GM23248 (cell line): ENCODE results near the gene FAT3. TPM values are rescaled to one million over a fixed set of nuclear protein-coding genes. Genes with fewer than 3 reads are reported as not detected.

Experiments used
- DNase-seq: peaks from one replicate; pipeline ENCODE4 v3.0.0-alpha.2; 2015
- H2AFZ ChIP-seq: fragments of 200-600 bp; sonication (generic); 2 replicates; pipeline ENCODE4 v1.6.1; 2016; ENCODE audit warnings: antibody characterized with exemption
- H3F3A ChIP-seq: fragments of 200-600 bp; sonication (generic); 2 replicates; pipeline ENCODE4 v1.6.1; 2016; ENCODE audit warnings: mild to moderate bottlenecking, antibody characterized with exemption, mixed run types; ENCODE audit not compliant: insufficient read depth
- H3K27ac ChIP-seq: fragments of 200-600 bp; sonication (generic); 2 replicates; pipeline ENCODE4 v1.5.1; 2016; ENCODE audit warnings: mild to moderate bottlenecking
- H3K27me3 ChIP-seq: fragments of 200-600 bp; sonication (generic); replicated peaks from 2 replicates; pipeline ENCODE4 v1.6.1; 2016; ENCODE audit warnings: mild to moderate bottlenecking; ENCODE audit not compliant: insufficient read depth
- H3K36me3 ChIP-seq: fragments of 200-600 bp; sonication (generic); 2 replicates; pipeline ENCODE4 v1.6.1; 2016; ENCODE audit warnings: low read depth, mild to moderate bottlenecking
- H3K4me1 ChIP-seq: fragments of 200-600 bp; sonication (generic); 2 replicates; pipeline ENCODE4 v1.6.1; 2016; ENCODE audit warnings: mild to moderate bottlenecking; ENCODE audit not compliant: insufficient read depth
- H3K4me2 ChIP-seq: fragments of 200-600 bp; sonication (generic); one replicate; pipeline ENCODE4 v1.6.1; 2016; ENCODE audit warnings: mild to moderate bottlenecking; ENCODE audit not compliant: unreplicated experiment
- H3K4me3 ChIP-seq: fragments of 200-600 bp; sonication (generic); 2 replicates; pipeline ENCODE4 v1.5.1; 2016; ENCODE audit warnings: mild to moderate bottlenecking
- H3K79me2 ChIP-seq: fragments of 200-600 bp; sonication (generic); 2 replicates; pipeline ENCODE4 v1.6.1; 2016; ENCODE audit warnings: mild to moderate bottlenecking; ENCODE audit not compliant: insufficient read depth
- H3K9ac ChIP-seq: fragments of 200-600 bp; sonication (generic); 2 replicates; pipeline ENCODE4 v1.6.1; 2016; ENCODE audit warnings: mild to moderate bottlenecking
- H3K9me2 ChIP-seq: fragments of 200-600 bp; sonication (generic); 2 replicates; pipeline ENCODE4 v1.6.1; 2016; ENCODE audit warnings: mixed run types, mild to moderate bottlenecking, moderate library complexity; ENCODE audit not compliant: insufficient read depth
- H3K9me3 ChIP-seq: fragments of 200-600 bp; sonication (generic); one replicate; pipeline ENCODE4 v1.6.1; 2017; ENCODE audit warnings: low read depth
- H4K20me1 ChIP-seq: fragments of 200-600 bp; sonication (generic); 2 replicates; pipeline ENCODE4 v1.6.0; 2016; ENCODE audit not compliant: insufficient read depth
- EZH2 ChIP-seq: fragments of 200-600 bp; sonication (generic); IDR thresholded peaks from 2 replicates; pipeline ENCODE4 v1.6.1; 2018; ENCODE audit warnings: antibody characterized with exemption, mild to moderate bottlenecking; ENCODE audit not compliant: insufficient read depth, poor library complexity, severe bottlenecking
- EZH2phosphoT487 ChIP-seq: fragments of 200-600 bp; sonication (generic); IDR thresholded peaks from 2 replicates; pipeline ENCODE4 v1.6.1; 2018; ENCODE audit warnings: antibody characterized with exemption, moderate library complexity, mild to moderate bottlenecking, low read depth; ENCODE audit not compliant: insufficient read depth
- WGBS, 2 experiments: methylation state at CpG; one replicate each; pipeline ENCODE4 v1.1.6; 2015 to 2017; ENCODE audit warnings: low lambda C conversion rate in 2 of 2, low coverage in 1 of 2; ENCODE audit errors: missing lambda C conversion rate in 2 of 2; 5-methylcytosine and 5-hydroxymethylcytosine counted together
- in situ Hi-C: fragments of 300-500 bp; cut with MboI; formaldehyde crosslinking; loops from 2 replicates; pipeline ENCODE4 v1.15.0; 2020
- polyA plus RNA-seq: library from polyadenylated mRNA; unstranded; fragments of >200 nt; fragmentation: Nextera tagmentation; extraction: Ambion mirVana; gene quantifications from 2 replicates; pipeline ENCODE4 v1.2.1, GENCODE V29; 2016
- total RNA-seq: library from RNA; depleted of rRNA; stranded (reverse); fragments of >200 nt; shearing (Covaris generic); gene quantifications from 2 replicates; pipeline ENCODE4 v1.2.3, GENCODE V29; 2014

Gene FAT3
- total and polyA plus RNA-seq, 2 experiments from 2014 or later, result 0.19 to 1.9 TPM

GRCh38 chr11:92257536-92257935 is 32.9 kb downstream of the FAT3 start:
- Histone ChIP-seq H3K9me3 (no peaks in the 10 kb centered on the region), H3K79me2 (no peaks in the 10 kb centered on the region), H3K4me1 (peaks cover 20% of the 10 kb centered on the region), H4K20me1 (no peaks in the 10 kb centered on the region), H3K36me3 (no peaks in the 10 kb centered on the region), H3K4me2 (no peak overlapping the region), H2AFZ (no peak overlapping the region), H3F3A (peaks cover 16% of the 10 kb centered on the region), H3K9me2 (no peaks in the 10 kb centered on the region), H3K4me3 (no peak overlapping the region), H3K27ac (no peak overlapping the region), H3K9ac (no peak overlapping the region), H3K27me3 (no peaks in the 10 kb centered on the region)
- in situ Hi-C loops, result no loop called here
- no peak for DNase-seq
- TF ChIP-seq EZH2 (no peak), EZH2phosphoT487 (no peak)
- 59 to 66% methylated on average over 4 of the region's 4 CpGs for WGBS, 2 experiments

- H3F3A ChIP-seq, result no peaks in the 10 kb centered on the region
- H4K20me1 ChIP-seq, result no peaks in the 10 kb centered on the region
- no peaks in the 10 kb centered on the region for H3K27me3 ChIP-seq
- H3K9ac ChIP-seq, result no peak overlapping the region
- no peak overlapping the region for H3K27ac ChIP-seq
- no peaks in the 10 kb centered on the region for H3K9me2 ChIP-seq
- in situ Hi-C loops, result no loop called here
- no peaks in the 10 kb centered on the region for H3K36me3 ChIP-seq
- DNase-seq, result no peak
- no peaks in the 10 kb centered on the region for H3K79me2 ChIP-seq
- WGBS, 2 experiments, result 63 to 77% methylated on average over 4 of the region's 4 CpGs
- no peak overlapping the region for H3K4me3 ChIP-seq
- no peaks in the 10 kb centered on the region for H3K9me3 ChIP-seq
- TF ChIP-seq EZH2phosphoT487, result no peak
- TF ChIP-seq EZH2, result no peak
- no peaks in the 10 kb centered on the region for H3K4me1 ChIP-seq
- no peak overlapping the region for H2AFZ ChIP-seq
- no peak overlapping the region for H3K4me2 ChIP-seq
These were observed 35.2 kb downstream of the FAT3 start for GRCh38 chr11:92259861-92260260.

- Histone ChIP-seq H3K4me2 (no peak overlapping the region), H3K79me2 (no peaks in the 10 kb centered on the region), H3F3A (peaks cover 10% of the 10 kb centered on the region), H3K4me1 (peaks cover 18% of the 10 kb centered on the region), H3K27me3 (no peaks in the 10 kb centered on the region), H2AFZ (no peak overlapping the region), H3K9me3 (no peaks in the 10 kb centered on the region), H3K27ac (no peak overlapping the region), H3K36me3 (no peaks in the 10 kb centered on the region), H4K20me1 (no peaks in the 10 kb centered on the region), H3K9me2 (no peaks in the 10 kb centered on the region), H3K4me3 (no peak overlapping the region), H3K9ac (no peak overlapping the region)
- WGBS, 2 experiments, result 33% methylated on average over 2 of the region's 2 CpGs
- in situ Hi-C loops, result no loop called here
- TF ChIP-seq EZH2phosphoT487 (no peak), EZH2 (no peak)
- peak; percentile 7 for DNase-seq
These were observed 39.7 kb downstream of the FAT3 start for GRCh38 chr11:92264350-92264749.

- Histone ChIP-seq H3K9ac (no peak overlapping the region), H3K27me3 (no peaks in the 10 kb centered on the region), H3K27ac (no peak overlapping the region), H3K36me3 (no peaks in the 10 kb centered on the region), H3K4me2 (no peak overlapping the region), H3K9me3 (no peaks in the 10 kb centered on the region), H2AFZ (no peak overlapping the region), H3F3A (peaks cover 12% of the 10 kb centered on the region), H3K4me3 (no peak overlapping the region), H3K79me2 (no peaks in the 10 kb centered on the region), H3K4me1 (peaks cover 27% of the 10 kb centered on the region), H3K9me2 (no peaks in the 10 kb centered on the region), H4K20me1 (no peaks in the 10 kb centered on the region)
- in situ Hi-C loops, result no loop called here
- TF ChIP-seq EZH2phosphoT487 (no peak), EZH2 (no peak)
- DNase-seq, result no peak
- 93 to 97% methylated on average over 4 of the region's 4 CpGs for WGBS, 2 experiments
These were observed 42.2 kb downstream of the FAT3 start for GRCh38 chr11:92266806-92267205.

DNA sequence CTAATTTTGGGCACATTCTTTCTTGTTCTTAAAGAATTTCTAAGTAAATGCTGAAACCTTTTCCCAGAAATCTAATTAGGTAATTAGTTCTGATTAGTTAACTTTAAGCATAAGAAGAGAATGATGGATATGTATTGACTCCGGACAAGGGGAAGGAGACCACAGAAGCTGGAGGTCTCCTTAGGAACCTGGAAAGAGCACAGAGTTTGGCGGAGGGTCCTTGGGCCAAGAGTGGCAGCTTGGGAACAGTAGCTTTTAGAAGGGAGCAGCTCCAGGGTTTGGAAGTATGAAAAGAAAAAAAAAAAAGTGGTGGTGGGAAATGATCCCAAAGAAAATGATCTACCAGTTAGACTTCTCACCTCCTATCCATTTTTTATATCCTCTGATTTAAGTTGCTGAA is 42.7 kb downstream of the FAT3 start:
- Histone ChIP-seq H3K27me3 (no peaks in the 10 kb centered on the region), H3K4me1 (peaks cover 27% of the 10 kb centered on the region), H3K9ac (no peak overlapping the region), H3F3A (peaks cover 12% of the 10 kb centered on the region), H3K9me2 (no peaks in the 10 kb centered on the region), H3K79me2 (no peaks in the 10 kb centered on the region), H2AFZ (no peak overlapping the region), H3K27ac (no peak overlapping the region), H3K4me3 (no peak overlapping the region), H4K20me1 (no peaks in the 10 kb centered on the region), H3K4me2 (no peak overlapping the region), H3K9me3 (no peaks in the 10 kb centered on the region), H3K36me3 (no peaks in the 10 kb centered on the region)
- TF ChIP-seq EZH2phosphoT487, result no peak
- no peak for TF ChIP-seq EZH2
- WGBS, 2 experiments, result 75 to 77% methylated on average over 2 of the region's 2 CpGs
- in situ Hi-C loops, result no loop called here
- DNase-seq, result no peak
